Liver (tissue), 9 donors: Measurements from ENCODE around the gene OPHN1. TPM values are rescaled to one million over a fixed set of nuclear protein-coding genes. Genes with fewer than 3 reads are reported as not detected.

Source experiments
- DNase-seq: peaks from one replicate; pipeline ENCODE4 v3.0.0-alpha.2; 2017; ENCODE audit warnings: low spot score
- H3K27ac ChIP-seq, 2 donors: one replicate each; pipeline ENCODE4 v1.7.0; 2013; ENCODE audit warnings: inconsistent platforms in 2 of 2, low read length in 2 of 2, control low read depth in 1 of 2, low read depth in 1 of 2, mild to moderate bottlenecking in 1 of 2
- H3K27me3 ChIP-seq, 4 donors: one replicate each; pipeline versions ENCODE4 v1.6.1 to v1.7.0; 2013; ENCODE audit warnings: low read length in 3 of 4, inconsistent platforms in 1 of 4, mild to moderate bottlenecking in 1 of 4, moderate library complexity in 1 of 4; ENCODE audit not compliant: control insufficient read depth in 4 of 4, insufficient read depth in 4 of 4
- H3K36me3 ChIP-seq, 4 donors: one replicate each; pipeline versions ENCODE4 v1.6.1 to v1.7.0; 2013; ENCODE audit warnings: low read length in 3 of 4, mild to moderate bottlenecking in 3 of 4, low read depth in 1 of 4, moderate library complexity in 1 of 4; ENCODE audit not compliant: control insufficient read depth in 4 of 4, insufficient read depth in 3 of 4
- H3K4me1 ChIP-seq, 4 donors: one replicate each; pipeline versions ENCODE4 v1.6.1 to v1.7.0; 2013; ENCODE audit warnings: low read length in 3 of 4, mild to moderate bottlenecking in 3 of 4, moderate library complexity in 1 of 4; ENCODE audit not compliant: control insufficient read depth in 4 of 4, insufficient read depth in 4 of 4
- H3K4me3 ChIP-seq, 3 donors: one replicate each; pipeline versions ENCODE4 v1.6.1 to v1.7.0; 2013; ENCODE audit warnings: low read length in 3 of 3, control low read depth in 1 of 3, low read depth in 1 of 3, mild to moderate bottlenecking in 1 of 3
- H3K9ac ChIP-seq, 2 donors: one replicate each; pipeline ENCODE4 v1.7.0; 2013; ENCODE audit warnings: low read length in 2 of 2, mild to moderate bottlenecking in 2 of 2, moderate library complexity in 2 of 2, control low read depth in 1 of 2, low read depth in 1 of 2
- H3K9me3 ChIP-seq, 4 donors: one replicate each; pipeline versions ENCODE4 v1.6.1 to v1.7.0; 2013; ENCODE audit warnings: low read length in 3 of 4; ENCODE audit not compliant: control insufficient read depth in 4 of 4
- CTCF ChIP-seq: fragments of 150-350 bp; IDR thresholded peaks from 2 replicates; pipeline ENCODE4 v1.5.1; 2017; ENCODE audit warnings: improper control_type of control experiment, low read depth, low read length; ENCODE audit not compliant: missing input control
- EGR1 ChIP-seq, 2 donors: IDR thresholded peaks; 2 replicates each; pipeline ENCODE4 v1.6.1; 2016 to 2018; ENCODE audit warnings: antibody characterized with exemption in 2 of 2, low read depth in 2 of 2
- FOXA1 ChIP-seq: IDR thresholded peaks from 2 replicates; pipeline ENCODE4 v1.6.1; 2016; ENCODE audit warnings: antibody characterized with exemption
- FOXA2 ChIP-seq: IDR thresholded peaks from 2 replicates; pipeline ENCODE4 v1.6.1; 2016; ENCODE audit warnings: antibody characterized with exemption
- GABPA ChIP-seq, 2 donors: IDR thresholded peaks in 1 of 2; conservative IDR thresholded peaks in 1 of 2; 2 replicates each; pipeline ENCODE4 v1.6.1; 2016; ENCODE audit warnings: antibody characterized with exemption in 2 of 2, mild to moderate bottlenecking in 1 of 2, moderate library complexity in 1 of 2
- HNF4A ChIP-seq, 2 donors: conservative IDR thresholded peaks; 2 replicates each; pipeline ENCODE4 v1.6.1; 2016; ENCODE audit warnings: antibody characterized with exemption in 2 of 2, mild to moderate bottlenecking in 2 of 2
- HNF4G ChIP-seq: IDR thresholded peaks from 2 replicates; pipeline ENCODE4 v1.6.1; 2016; ENCODE audit warnings: antibody characterized with exemption
- MAX ChIP-seq: IDR thresholded peaks from 2 replicates; pipeline ENCODE4 v1.6.1; 2016; ENCODE audit warnings: antibody characterized with exemption
- NR2F2 ChIP-seq: IDR thresholded peaks from 2 replicates; pipeline ENCODE4 v1.6.1; 2016; ENCODE audit warnings: antibody characterized with exemption
- RAD21 ChIP-seq, 2 donors: IDR thresholded peaks; 2 replicates each; pipeline ENCODE4 v1.6.1; 2016; ENCODE audit warnings: antibody characterized with exemption in 2 of 2, mild to moderate bottlenecking in 2 of 2
- TAF1 ChIP-seq: conservative IDR thresholded peaks from 2 replicates; pipeline ENCODE4 v1.6.1; 2016; ENCODE audit warnings: antibody characterized with exemption, mild to moderate bottlenecking
- YY1 ChIP-seq: IDR thresholded peaks from 2 replicates; pipeline ENCODE4 v1.6.1; 2016; ENCODE audit warnings: antibody characterized with exemption, mild to moderate bottlenecking
- ZBTB33 ChIP-seq: IDR thresholded peaks from 2 replicates; pipeline ENCODE4 v1.6.1; 2016; ENCODE audit warnings: antibody characterized with exemption
- WGBS: extraction: QIAGEN DNeasy Blood & Tissue Kit; methylation state at CpG from one replicate; pipeline ENCODE4 v1.1.7; 2013; 5-methylcytosine and 5-hydroxymethylcytosine counted together
- polyA plus RNA-seq, 2 donors: library from polyadenylated mRNA; stranded (reverse) in 1 of 2; unstranded in 1 of 2; fragments of 200-250 nt in 1 of 2; fragments of >200 nt in 1 of 2; fragmentation: Nextera tagmentation in 1 of 2; extraction: Ambion mirVana in 1 of 2; gene quantifications; one replicate each; pipeline versions ENCODE4 v1.2.1 to v1.2.3, GENCODE V29; 2013 to 2015
- total RNA-seq, 2 donors: library from RNA; depleted of rRNA; stranded (reverse); fragments of >200 nt; gene quantifications; one replicate each; pipeline ENCODE4 v1.2.3, GENCODE V29; 2014
- donor health status: healthy.
- donor health status: healthy.
- donor health status: healthy.
- donor health status: healthy.
- donor health status: healthy.

The OPHN1 gene
- total and polyA plus RNA-seq, 4 donors, result 0.17 to 1.2 (median 0.60) TPM

- whole genome bisulfite sequencing, result 90% methylated on average over 1 of the region's 1 CpG
- TF ChIP-seq HNF4A (conservative IDR thresholded peaks at IDR 0.05) (no peak), TAF1 (no peak), CTCF (no peak), FOXA2 (no peak), RAD21 (IDR thresholded peaks at IDR 0.05) (no peak), EGR1 (IDR thresholded peaks at IDR 0.05; ENCODE audit: low read depth in 2 of 2) (no peak), GABPA (IDR thresholded peaks at IDR 0.05 in 1 of 2, conservative IDR thresholded peaks at IDR 0.05 in 1 of 2) (no peak)
These were observed 128.7 kb downstream of the OPHN1 start for GRCh38 chrX:68304602-68305001.

GRCh38 chrX:68299898-68300297 is 133.4 kb downstream of the OPHN1 start:
- Histone ChIP-seq H3K9me3 (no peaks in the 10 kb centered on the region), H3K4me3 (no peak overlapping the region), H3K27ac (no peak overlapping the region), H3K36me3 (no peaks in the 10 kb centered on the region), H3K27me3 (no peaks in the 10 kb centered on the region), H3K4me1 (no peaks in the 10 kb centered on the region), H3K9ac (no peak overlapping the region)
- DNase-seq, result no peak
- no peak for TF ChIP-seq MAX
- TF ChIP-seq TAF1, result no peak
- no peak for TF ChIP-seq GABPA (IDR thresholded peaks at IDR 0.05 in 1 of 2, conservative IDR thresholded peaks at IDR 0.05 in 1 of 2)
- TF ChIP-seq YY1, result no peak
- TF ChIP-seq FOXA2, result no peak
- TF ChIP-seq EGR1 (IDR thresholded peaks at IDR 0.05; ENCODE audit: low read depth in 2 of 2), result no peak
- WGBS, result 97% methylated on average over 2 of the region's 2 CpGs

More at GRCh38 chrX:68304602-68305001, 128.7 kb downstream of the OPHN1 start:
- Histone ChIP-seq H3K4me1 (peaks cover 0 to 1% (median 0%) of the 10 kb centered on the region in 4 donors), H3K4me3 (no peak overlapping the region), H3K27ac (no peak overlapping the region), H3K9ac (no peak overlapping the region), H3K9me3 (no peaks in the 10 kb centered on the region), H3K27me3 (no peaks in the 10 kb centered on the region), H3K36me3 (no peaks in the 10 kb centered on the region)
- no peak for DNase-seq

GRCh38 chrX:68292471-68292870 is 140.8 kb downstream of the OPHN1 start:
- no peak overlapping the region for H3K27ac ChIP-seq
- H3K4me3 ChIP-seq, result no peak overlapping the region
- no peak for TF ChIP-seq HNF4G
- no peak for TF ChIP-seq ZBTB33
- no peak for TF ChIP-seq FOXA2
- no peak for TF ChIP-seq MAX
- TF ChIP-seq EGR1 (IDR thresholded peaks at IDR 0.05; ENCODE audit: low read depth in 2 of 2), result no peak
- TF ChIP-seq HNF4A (conservative IDR thresholded peaks at IDR 0.05), result no peak
- no peak for TF ChIP-seq NR2F2
- TF ChIP-seq FOXA1, result no peak
- WGBS, result 83% methylated on average over 3 of the region's 3 CpGs
- H3K9ac ChIP-seq, result no peak overlapping the region
- H3K4me1 ChIP-seq, result no peaks in the 10 kb centered on the region
- H3K9me3 ChIP-seq, result no peaks in the 10 kb centered on the region
- H3K27me3 ChIP-seq, result peaks cover 0 to under 1% (median 0%) of the 10 kb centered on the region in 4 donors
- H3K36me3 ChIP-seq, result no peaks in the 10 kb centered on the region
- DNase-seq, result no peak
